MCF 10A (cell line): ENCODE measurements around the gene FAAP20. TPM values are rescaled to one million over a fixed set of nuclear protein-coding genes. Genes with fewer than 3 reads are reported as not detected.

ENCODE experiments used
- BruUV-seq: library from RNA; stranded (reverse); fragments of 400-500 nt; replicated peaks from 2 replicates; lab custom pipeline; 2021; lab: Mats Ljungman, UMichigan
- CTCF ChIA-PET: fragments of 300-600 bp; sonication (Branson Sonifier 250); formaldehyde crosslinking; extraction: SDS; loops from one replicate; lab custom pipeline; 2021; ENCODE audit warnings: antibody characterized with exemption, inconsistent platforms; lab: Yijun Ruan, JAX
- POLR2A ChIA-PET: fragments of 300-600, 350-650 bp; sonication (Branson Sonifier 250); formaldehyde crosslinking; extraction: SDS; loops from one replicate; lab custom pipeline; 2020; ENCODE audit warnings: antibody characterized with exemption, inconsistent platforms; lab: Yijun Ruan, JAX
- DNase-seq: peaks from one replicate; pipeline ENCODE4 v3.0.0-alpha.2; 2018; ENCODE audit not compliant: unreplicated experiment
- H3K27ac Mint-ChIP-seq: one replicate; pipeline ENCODE4 v1.8.0; 2022; ENCODE audit warnings: mild to moderate bottlenecking, low read depth, mixed read lengths; ENCODE audit not compliant: unreplicated experiment
- H3K27me3 Mint-ChIP-seq: one replicate; pipeline ENCODE4 v1.8.0; 2022; ENCODE audit warnings: mixed read lengths; ENCODE audit not compliant: insufficient read depth, unreplicated experiment
- H3K36me3 Mint-ChIP-seq: one replicate; pipeline ENCODE4 v1.8.0; 2022; ENCODE audit warnings: mild to moderate bottlenecking, moderate library complexity, mixed read lengths; ENCODE audit not compliant: insufficient read depth, unreplicated experiment
- H3K4me1 Mint-ChIP-seq: one replicate; pipeline ENCODE4 v1.8.0; 2022; ENCODE audit warnings: mixed read lengths; ENCODE audit not compliant: insufficient read depth, unreplicated experiment
- H3K4me3 Mint-ChIP-seq: one replicate; pipeline ENCODE4 v1.8.0; 2022; ENCODE audit warnings: mild to moderate bottlenecking, moderate library complexity, mixed read lengths; ENCODE audit not compliant: unreplicated experiment
- H3K9me3 Mint-ChIP-seq: one replicate; pipeline ENCODE4 v1.8.0; 2022; ENCODE audit warnings: mixed read lengths; ENCODE audit not compliant: unreplicated experiment
- intact Hi-C: fragments of 100-400 bp; cut with micrococcal nuclease; formaldehyde crosslinking; loops from 2 replicates; pipeline ENCODE4 v1.14.1; 2022
- total RNA-seq: library from RNA; stranded (reverse); gene quantifications from 2 replicates; pipeline ENCODE4 v1.2.3, GENCODE V29; 2022
- TF ChIP-seq, protein P1 (sequence below): fragments of 200-600 bp; IDR thresholded peaks from one replicate; pipeline ENCODE4 v1.8.0; 2022; ENCODE audit warnings: antibody characterized with exemption, mild to moderate bottlenecking; ENCODE audit not compliant: unreplicated experiment

The FAAP20 gene
- total RNA-seq, 1 experiment from 2014 or later = 75.9 TPM

DNA sequence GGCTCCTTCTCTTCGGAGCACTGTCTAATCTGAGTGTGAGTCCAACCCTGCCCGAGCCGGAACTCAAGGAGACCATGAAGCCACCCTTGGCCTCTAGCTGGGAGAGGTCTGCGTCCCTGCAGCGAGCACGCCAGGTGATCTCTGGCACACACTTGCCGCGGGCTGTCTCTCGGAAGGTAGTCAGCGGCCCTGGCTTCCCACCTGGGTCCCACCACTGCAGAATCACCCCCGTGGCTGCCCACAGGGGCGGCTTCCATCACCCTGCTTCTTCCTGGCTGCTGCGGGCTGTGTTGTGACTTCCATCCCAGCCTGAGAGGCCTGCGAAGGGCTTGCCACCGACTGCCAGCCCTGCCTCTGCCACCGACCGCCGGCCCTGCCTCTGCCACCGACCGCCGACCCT, 17.0 kb downstream of the FAAP20 start:
- TF ChIP-seq, protein P1, sequence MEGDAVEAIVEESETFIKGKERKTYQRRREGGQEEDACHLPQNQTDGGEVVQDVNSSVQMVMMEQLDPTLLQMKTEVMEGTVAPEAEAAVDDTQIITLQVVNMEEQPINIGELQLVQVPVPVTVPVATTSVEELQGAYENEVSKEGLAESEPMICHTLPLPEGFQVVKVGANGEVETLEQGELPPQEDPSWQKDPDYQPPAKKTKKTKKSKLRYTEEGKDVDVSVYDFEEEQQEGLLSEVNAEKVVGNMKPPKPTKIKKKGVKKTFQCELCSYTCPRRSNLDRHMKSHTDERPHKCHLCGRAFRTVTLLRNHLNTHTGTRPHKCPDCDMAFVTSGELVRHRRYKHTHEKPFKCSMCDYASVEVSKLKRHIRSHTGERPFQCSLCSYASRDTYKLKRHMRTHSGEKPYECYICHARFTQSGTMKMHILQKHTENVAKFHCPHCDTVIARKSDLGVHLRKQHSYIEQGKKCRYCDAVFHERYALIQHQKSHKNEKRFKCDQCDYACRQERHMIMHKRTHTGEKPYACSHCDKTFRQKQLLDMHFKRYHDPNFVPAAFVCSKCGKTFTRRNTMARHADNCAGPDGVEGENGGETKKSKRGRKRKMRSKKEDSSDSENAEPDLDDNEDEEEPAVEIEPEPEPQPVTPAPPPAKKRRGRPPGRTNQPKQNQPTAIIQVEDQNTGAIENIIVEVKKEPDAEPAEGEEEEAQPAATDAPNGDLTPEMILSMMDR = no peak
- intact Hi-C loops = no loop called here
- peaks cover 6% of the 10 kb centered on the region for H3K36me3 Mint-ChIP-seq
- CTCF ChIA-PET = interaction anchor here (0.6 kb wide), 1 partner anchor 1247 kb away, joined by 3 read pairs; no protein-coding TSS in a partner anchor
- no peaks in the 10 kb centered on the region for H3K9me3 Mint-ChIP-seq
- no peak overlapping the region for H3K27ac Mint-ChIP-seq
- H3K27me3 Mint-ChIP-seq = no peaks in the 10 kb centered on the region
- POLR2A ChIA-PET = interaction anchor here (0.5 kb wide), 1 partner anchor 12 kb away, joined by 3 read pairs; no protein-coding TSS in a partner anchor
- no peak overlapping the region for H3K4me3 Mint-ChIP-seq
- DNase-seq = no peak
- no peaks in the 10 kb centered on the region for H3K4me1 Mint-ChIP-seq
- BruUV-seq = no TSS peak

DNA sequence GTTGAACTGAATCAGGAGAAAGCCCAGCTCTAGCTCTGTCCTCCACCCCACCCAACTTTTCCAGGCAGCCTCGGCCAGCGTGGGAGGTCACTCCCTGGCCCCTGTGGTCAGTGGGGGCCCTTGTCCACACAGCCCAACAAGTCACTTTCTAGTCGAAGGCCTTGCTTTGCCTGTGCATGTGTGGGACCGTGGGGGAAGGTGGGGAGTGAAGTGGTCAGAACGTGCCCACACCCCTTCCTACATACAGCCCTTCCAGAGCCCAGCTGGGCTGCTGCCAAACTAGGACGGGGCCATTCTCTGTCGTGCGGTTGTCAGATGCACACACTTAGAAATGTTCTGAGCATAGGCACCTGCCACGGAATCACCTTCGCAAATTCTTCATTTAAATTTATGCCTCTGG, 18.0 kb downstream of the FAAP20 start:
- peaks cover 6% of the 10 kb centered on the region for H3K36me3 Mint-ChIP-seq
- CTCF ChIA-PET = interaction anchor here (1.0 kb wide), 1 partner anchor 37 kb away, joined by 3 read pairs; no protein-coding TSS in a partner anchor
- POLR2A ChIA-PET = no interaction called here
- intact Hi-C loops = no loop called here
- H3K27ac Mint-ChIP-seq = no peak overlapping the region
- no peak overlapping the region for H3K4me3 Mint-ChIP-seq
- no peaks in the 10 kb centered on the region for H3K9me3 Mint-ChIP-seq
- TF ChIP-seq, protein P1 = no peak
- no peak for DNase-seq
- no peaks in the 10 kb centered on the region for H3K27me3 Mint-ChIP-seq
- no TSS peak for BruUV-seq
- no peaks in the 10 kb centered on the region for H3K4me1 Mint-ChIP-seq

DNA sequence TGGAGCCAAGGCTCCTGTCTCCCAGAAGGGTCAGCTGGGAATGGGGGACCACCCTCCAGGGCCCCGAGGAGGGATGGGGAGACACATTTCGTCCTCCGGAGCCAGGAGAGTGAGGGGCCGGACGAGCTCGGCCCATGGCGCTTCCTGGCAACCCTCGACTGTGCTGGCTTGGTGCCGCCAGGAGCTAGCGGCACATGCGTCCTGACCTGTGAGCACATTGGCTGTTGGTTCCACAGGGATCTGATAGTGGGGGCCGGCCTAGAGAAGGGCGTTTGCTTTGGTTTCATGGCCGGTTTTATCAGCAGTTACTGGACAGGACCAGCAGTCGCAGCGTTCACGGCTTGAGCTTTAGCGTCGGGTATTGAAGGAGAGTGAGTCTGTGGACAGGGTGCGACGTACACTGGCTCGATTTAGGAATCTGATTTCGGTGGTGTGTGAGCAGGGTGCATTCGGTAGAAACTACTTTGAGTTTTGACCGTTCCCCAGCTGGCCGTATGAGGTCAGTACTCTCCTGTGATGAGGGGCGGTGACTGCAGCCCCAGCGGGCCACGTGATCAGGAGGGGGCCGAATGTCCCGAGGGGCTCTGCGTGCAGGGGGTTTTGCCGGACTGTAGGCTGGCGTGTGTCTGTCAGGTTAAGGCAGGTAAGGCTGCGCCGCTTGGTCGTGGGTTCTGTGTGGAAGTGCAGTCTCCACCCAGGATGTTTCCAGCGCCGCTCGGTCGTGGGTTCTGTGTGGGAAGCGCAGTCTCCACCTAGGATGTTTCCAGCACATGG, 18.7 kb downstream of the FAAP20 start:
- Mint-ChIP-seq H3K27ac (no peak overlapping the region), H3K4me1 (no peaks in the 10 kb centered on the region), H3K36me3 (peaks cover 6% of the 10 kb centered on the region), H3K4me3 (no peak overlapping the region), H3K27me3 (no peaks in the 10 kb centered on the region), H3K9me3 (no peaks in the 10 kb centered on the region)
- BruUV-seq = no TSS peak
- DNase-seq = no peak
- CTCF ChIA-PET = interaction anchor here (1.0 to 3.2 kb wide), 5 partner anchors 12 to 61 kb away, joined by 3 to 35 read pairs (median 5); no protein-coding TSS in a partner anchor
- intact Hi-C loops = no loop called here
- TF ChIP-seq, protein P1 = no peak
- POLR2A ChIA-PET = no interaction called here

DNA sequence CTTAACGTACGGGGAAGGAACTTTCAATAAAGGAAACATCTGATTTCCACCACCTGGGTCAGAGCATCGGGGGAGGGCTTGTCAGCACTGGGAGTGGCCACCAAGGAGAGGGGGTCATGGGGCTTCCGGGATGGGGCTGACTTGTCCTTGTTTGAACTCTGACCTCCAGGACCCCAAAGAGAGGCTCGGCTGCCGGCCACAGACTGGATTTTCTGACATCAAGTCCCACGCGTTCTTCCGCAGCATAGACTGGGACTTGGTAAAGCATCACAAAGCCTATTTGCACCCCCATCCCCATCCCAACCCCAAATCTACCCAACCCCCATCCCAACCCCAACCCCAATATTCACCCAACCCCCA, 19.5 kb downstream of the FAAP20 start:
- H3K4me3 Mint-ChIP-seq = no peak overlapping the region
- no peaks in the 10 kb centered on the region for H3K9me3 Mint-ChIP-seq
- peaks cover 6% of the 10 kb centered on the region for H3K36me3 Mint-ChIP-seq
- no peak for DNase-seq
- no peaks in the 10 kb centered on the region for H3K27me3 Mint-ChIP-seq
- CTCF ChIA-PET = interaction anchor here (0.6 to 3.2 kb wide), 28 partner anchors 8 to 1615 kb away, joined by 3 to 35 read pairs (median 3); no protein-coding TSS in a partner anchor
- BruUV-seq = no TSS peak
- intact Hi-C loops = no loop called here
- POLR2A ChIA-PET = interaction anchor here (0.6 to 1.1 kb wide), 3 partner anchors 15 to 238 kb away, joined by 3 to 4 read pairs (median 3); no protein-coding TSS in a partner anchor
- H3K27ac Mint-ChIP-seq = no peak overlapping the region
- H3K4me1 Mint-ChIP-seq = no peaks in the 10 kb centered on the region
- TF ChIP-seq, protein P1 = no peak
